Measurements from ENCODE around the gene MRC1. TPM values are rescaled to one million over a fixed set of nuclear protein-coding genes. Genes with fewer than 3 reads are reported as not detected.

MRC1 gene
- total and polyA plus RNA-seq, 9 of the 15 experiments (the other 6 are each of a cell fraction or from before 2014, with no cell fraction given), result 0.01 to 0.20 (median 0.03) TPM; not detected in 5

GRCh38 chr10:17768957-17769356 is 40.2 kb upstream of the MRC1 start:
- FAIRE-seq, result no peak

More at GRCh38 chr10:17768957-17769356, 40.2 kb upstream of the MRC1 start:
- H4K20me1 ChIP-seq (replicated peaks; ENCODE audit: control insufficient read depth, insufficient read depth, low read length), result no peaks in the 10 kb centered on the region
- in situ Hi-C loops (cut with MboI), result no loop called here
- H3K9me1 ChIP-seq (ENCODE audit: control insufficient read depth, insufficient read depth, low read length), result no peaks in the 10 kb centered on the region
- H3K4me1 ChIP-seq (replicated peaks in 1 of 2; ENCODE audit: control insufficient read depth in 2 of 2, insufficient read depth in 2 of 2, low read length in 2 of 2), result no peaks in the 10 kb centered on the region; a peak in 1 of 5 replicates
- H2AFZ ChIP-seq (ENCODE audit: low read depth, low read length), result no peak overlapping the region
- H3K9me3 ChIP-seq (replicated peaks; ENCODE audit: control insufficient read depth, insufficient read depth, low read depth, low read length), result no peaks in the 10 kb centered on the region
- no peak for DNase-seq (ENCODE audit: extremely low read depth in 1 of 4, low spot score in 3 of 4)
- TF ChIP-seq JUN (IDR thresholded peaks at IDR 0.05; ENCODE audit: borderline replicate concordance, low read depth, low read length) (no peak), JUN (CRISPR knock-in tag; IDR thresholded peaks at IDR 0.05; ENCODE audit: borderline replicate concordance) (no peak), RBM34 (IDR thresholded peaks at IDR 0.05; ENCODE audit: borderline replicate concordance, insufficient read depth, low read length) (no peak), E2F4 (CRISPR knock-in tag; IDR thresholded peaks at IDR 0.05; ENCODE audit: low read depth) (no peak), PTTG1 (tag; IDR thresholded peaks at IDR 0.05; ENCODE audit: low read depth) (no peak), RUNX1 (IDR thresholded peaks at IDR 0.05; ENCODE audit: low read depth) (no peak), E2F1 (CRISPR knock-in tag; IDR thresholded peaks at IDR 0.05) (no peak), ETS2 (tag; IDR thresholded peaks at IDR 0.05; ENCODE audit: borderline replicate concordance, poor library complexity, severe bottlenecking) (no peak), ZNF282 (CRISPR knock-in tag; IDR thresholded peaks at IDR 0.05) (no peak), RAD51 (IDR thresholded peaks at IDR 0.05; ENCODE audit: borderline replicate concordance, low read depth) (no peak), CTCF (IDR thresholded peaks at IDR 0.05 in 2 of 3, conservative IDR thresholded peaks at IDR 0.05 in 1 of 3; ENCODE audit: insufficient read depth in 2 of 3, low read depth in 1 of 3, low read length in 3 of 3) (no peak), DIDO1 (tag; IDR thresholded peaks at IDR 0.05; ENCODE audit: low read depth) (no peak), NR3C1 (CRISPR knock-in tag; IDR thresholded peaks at IDR 0.05) (no peak), TCFL5 (CRISPR knock-in tag; conservative IDR thresholded peaks at IDR 0.05) (no peak), RFX5 (IDR thresholded peaks at IDR 0.05; ENCODE audit: low read depth, low read length) (no peak), ZHX1 (conservative IDR thresholded peaks at IDR 0.05; ENCODE audit: low read length) (no peak)
- H3K9ac ChIP-seq (ENCODE audit: insufficient read depth in 1 of 2, low read depth in 2 of 2, low read length in 2 of 2), result no peak overlapping the region
- no peak for ATAC-seq
- no peaks in the 10 kb centered on the region for H3K36me3 ChIP-seq (ENCODE audit: control insufficient read depth, insufficient read depth, low read length)
- no TSS peak for BruUV-seq (replicated peaks)
- H3K4me3 ChIP-seq, result no peak overlapping the region
- no peak overlapping the region for H3K27ac ChIP-seq (ENCODE audit: extremely low read depth, low read depth, low read length)
- H3K27me3 ChIP-seq (ENCODE audit: control insufficient read depth in 2 of 2, insufficient read depth in 2 of 2, low read length in 2 of 2), result peaks cover 4 to 10% of the 10 kb centered on the region in 2 experiments; a peak in 4 of 5 replicates
- no peaks in the 10 kb centered on the region for H3K79me2 ChIP-seq (ENCODE audit: control insufficient read depth, insufficient read depth, low read length)
- H3K4me2 ChIP-seq (ENCODE audit: insufficient read depth, low read length), result no peak overlapping the region
- intact Hi-C loops (cut with micrococcal nuclease), result no loop called here
- ChIA-PET POLR2A (no interaction called here), CTCF (ENCODE audit: low intra/inter-chr PET ratio) (no interaction called here)
- 13% methylated on average over 5 of the region's 5 CpGs for WGBS (ENCODE audit: insufficient coverage, low coverage, missing lambda C conversion rate)

Measured in K562 (cell line).